ENCODE data around the gene GCC1.

Gene GCC1

GRCh38 chr7:127585044-127585953 lies at the start of gene GCC1:
Gene GCC1 (minus strand): TSS chr7:127585596. CDS start chr7:127585182, 414 bp downstream.
- DNase-seq (ENCODE audit: low read depth), result peak; percentile 82

- peak; percentile 84 for DNase-seq (ENCODE audit: low read depth)
Observed at GRCh38 chr7:127632276-127632910, 47.0 kb upstream of the GCC1 start.

- DNase-seq (ENCODE audit: low read depth), result no peak
Observed at GRCh38 chr7:127629268-127629854, 44.0 kb upstream of the GCC1 start.

GRCh38 chr7:127628445-127628844 lies 43.0 kb upstream of the GCC1 start:
- no peak for DNase-seq (ENCODE audit: low read depth)

GRCh38 chr7:127625331-127625730 lies 39.9 kb upstream of the GCC1 start:
- DNase-seq (ENCODE audit: low read depth), result no peak

GRCh38 chr7:127620406-127621233 lies 35.2 kb upstream of the GCC1 start:
- no peak for DNase-seq (ENCODE audit: low read depth)

- no peak for DNase-seq (ENCODE audit: low read depth)
Observed at GRCh38 chr7:127619681-127620405, 34.4 kb upstream of the GCC1 start.

GRCh38 chr7:127618775-127619174 lies 33.4 kb upstream of the GCC1 start:
- no peak for DNase-seq (ENCODE audit: low read depth)

- no peak for DNase-seq (ENCODE audit: low read depth)
Observed at GRCh38 chr7:127618042-127618441, 32.6 kb upstream of the GCC1 start, which contains the start of gene PAX4. Gene PAX4 (minus strand): TSS chr7:127618142. CDS start chr7:127615928, 2,214 bp downstream.

- no peak for DNase-seq (ENCODE audit: low read depth)
Observed at GRCh38 chr7:127616724-127617123, 31.3 kb upstream of the GCC1 start.

GRCh38 chr7:127612263-127612662 lies 26.9 kb upstream of the GCC1 start:
- no peak for DNase-seq (ENCODE audit: low read depth)

GRCh38 chr7:127609297-127609696 lies 23.9 kb upstream of the GCC1 start:
- DNase-seq (ENCODE audit: low read depth), result no peak

- DNase-seq (ENCODE audit: low read depth), result no peak
Observed at GRCh38 chr7:127608446-127608845, 23.1 kb upstream of the GCC1 start.

GRCh38 chr7:127600885-127601284 lies 15.5 kb upstream of the GCC1 start:
- no peak for DNase-seq (ENCODE audit: low read depth)

- DNase-seq (ENCODE audit: low read depth), result no peak
Observed at GRCh38 chr7:127598318-127598717, 12.9 kb upstream of the GCC1 start.

GRCh38 chr7:127595737-127596136 lies 10.3 kb upstream of the GCC1 start:
- DNase-seq (ENCODE audit: low read depth), result no peak

GRCh38 chr7:127594490-127594889 lies 9.1 kb upstream of the GCC1 start:
- no peak for DNase-seq (ENCODE audit: low read depth)

- no peak for DNase-seq (ENCODE audit: low read depth)
Observed at GRCh38 chr7:127592550-127592949, 7.2 kb upstream of the GCC1 start.

GRCh38 chr7:127591591-127591990 lies 6.2 kb upstream of the GCC1 start:
- DNase-seq (ENCODE audit: low read depth), result no peak

GRCh38 chr7:127591189-127591588 lies 5.8 kb upstream of the GCC1 start:
- DNase-seq (ENCODE audit: low read depth), result no peak

- DNase-seq (ENCODE audit: low read depth), result no peak
Observed at GRCh38 chr7:127589896-127590295, 4.5 kb upstream of the GCC1 start.

All from fibroblast of gingiva (primary cell).